ENCODE data around the gene BLTP3B. TPM values are rescaled to one million over a fixed set of nuclear protein-coding genes. Genes with fewer than 3 reads are reported as not detected.

BLTP3B gene
- total RNA-seq, 1 experiment from 2014 or later = 31.8 TPM

GRCh38 chr12:100163416-100164152, 20.9 kb upstream of the BLTP3B start:
- Histone ChIP-seq H3K4me3 (ENCODE audit: low read depth, low read length, poor library complexity, severe bottlenecking) (peak overlapping the region; percentile 9), H3K27ac (ENCODE audit: low read depth, low read length, poor library complexity, severe bottlenecking) (no peak overlapping the region), H3K4me1 (ENCODE audit: insufficient read depth, low read length, poor library complexity, severe bottlenecking) (peaks cover 10% of the 10 kb centered on the region), H3K36me3 (ENCODE audit: insufficient read depth, low read length, poor library complexity, severe bottlenecking) (no peaks in the 10 kb centered on the region), H3K27me3 (replicated peaks; ENCODE audit: insufficient read depth, low read depth, low read length, poor library complexity) (no peaks in the 10 kb centered on the region), H3K9me3 (ENCODE audit: low read depth, low read length, poor library complexity, severe bottlenecking) (no peaks in the 10 kb centered on the region)
- ChIA-PET POLR2A (ENCODE audit: low non-redundant PET) (no interaction called here), CTCF (interaction anchor here (2.0 kb wide), 1 partner anchor 9 kb away, joined by 6 read pairs; no protein-coding TSS in a partner anchor)
- intact Hi-C loops (cut with micrococcal nuclease; ENCODE audit: unreplicated experiment) = no loop called here
- BruUV-seq (replicated peaks) = no TSS peak
- TF ChIP-seq EZH2 (IDR thresholded peaks at IDR 0.05; ENCODE audit: borderline replicate concordance, low read depth, low read length, poor library complexity, severe bottlenecking) = no peak
- 0 out of 2 replicates have a peak, but pooled peaks have one; percentile 17 for TF ChIP-seq CTCF (conservative IDR thresholded peaks at IDR 0.05; ENCODE audit: low read depth, low read length)
- peak; percentile 82 for DNase-seq (ENCODE audit: low spot score)

- ChIA-PET CTCF (no interaction called here), POLR2A (ENCODE audit: low non-redundant PET) (no interaction called here)
- TF ChIP-seq CTCF (conservative IDR thresholded peaks at IDR 0.05; ENCODE audit: low read depth, low read length) (no peak), EZH2 (IDR thresholded peaks at IDR 0.05; ENCODE audit: borderline replicate concordance, low read depth, low read length, poor library complexity, severe bottlenecking) (no peak)
- no TSS peak for BruUV-seq (replicated peaks)
- Histone ChIP-seq H3K27me3 (replicated peaks; ENCODE audit: insufficient read depth, low read depth, low read length, poor library complexity) (no peaks in the 10 kb centered on the region), H3K9me3 (ENCODE audit: low read depth, low read length, poor library complexity, severe bottlenecking) (no peaks in the 10 kb centered on the region), H3K27ac (ENCODE audit: low read depth, low read length, poor library complexity, severe bottlenecking) (no peak overlapping the region), H3K4me1 (ENCODE audit: insufficient read depth, low read length, poor library complexity, severe bottlenecking) (peaks cover 10% of the 10 kb centered on the region), H3K36me3 (ENCODE audit: insufficient read depth, low read length, poor library complexity, severe bottlenecking) (no peaks in the 10 kb centered on the region), H3K4me3 (ENCODE audit: low read depth, low read length, poor library complexity, severe bottlenecking) (no peak overlapping the region)
- DNase-seq (ENCODE audit: low spot score) = no peak
- intact Hi-C loops (cut with micrococcal nuclease; ENCODE audit: unreplicated experiment) = no loop called here
Measured at GRCh38 chr12:100159391-100160104, 16.9 kb upstream of the BLTP3B start.

GRCh38 chr12:100158535-100158934, 15.9 kb upstream of the BLTP3B start:
- no peaks in the 10 kb centered on the region for H3K27me3 ChIP-seq (replicated peaks; ENCODE audit: insufficient read depth, low read depth, low read length, poor library complexity)
- H3K27ac ChIP-seq (ENCODE audit: low read depth, low read length, poor library complexity, severe bottlenecking) = no peak overlapping the region
- peaks cover 2% of the 10 kb centered on the region for H3K4me1 ChIP-seq (ENCODE audit: insufficient read depth, low read length, poor library complexity, severe bottlenecking)
- ChIA-PET CTCF (no interaction called here), POLR2A (ENCODE audit: low non-redundant PET) (no interaction called here)
- BruUV-seq (replicated peaks) = no TSS peak
- H3K36me3 ChIP-seq (ENCODE audit: insufficient read depth, low read length, poor library complexity, severe bottlenecking) = no peaks in the 10 kb centered on the region
- no peak overlapping the region for H3K4me3 ChIP-seq (ENCODE audit: low read depth, low read length, poor library complexity, severe bottlenecking)
- no peak for DNase-seq (ENCODE audit: low spot score)
- H3K9me3 ChIP-seq (ENCODE audit: low read depth, low read length, poor library complexity, severe bottlenecking) = no peaks in the 10 kb centered on the region
- intact Hi-C loops (cut with micrococcal nuclease; ENCODE audit: unreplicated experiment) = no loop called here
- TF ChIP-seq CTCF (conservative IDR thresholded peaks at IDR 0.05; ENCODE audit: low read depth, low read length) = no peak
- TF ChIP-seq EZH2 (IDR thresholded peaks at IDR 0.05; ENCODE audit: borderline replicate concordance, low read depth, low read length, poor library complexity, severe bottlenecking) = no peak
